ENCODE measurements around the gene FAM135A.

DNA sequence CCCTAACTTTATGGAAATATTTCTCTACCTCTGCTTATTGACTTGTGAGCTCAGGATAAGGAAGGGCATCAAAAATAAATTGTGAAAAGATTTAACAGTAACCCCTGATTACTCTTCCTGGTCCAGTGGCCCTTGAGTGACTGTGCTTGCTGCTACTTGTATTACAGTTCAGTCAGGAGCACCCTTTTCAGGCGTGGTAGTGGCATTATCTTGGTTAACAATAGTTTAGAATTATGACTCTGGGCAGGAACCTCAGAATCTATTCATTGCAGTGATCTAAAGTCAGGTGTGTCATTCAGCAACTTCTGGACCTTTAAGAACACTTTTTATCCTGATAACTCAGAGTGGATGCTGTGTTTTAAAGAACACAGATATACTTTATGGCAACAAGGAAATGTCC, 43.4 kb downstream of the FAM135A start:
- no peak for TF ChIP-seq FOXP2 (optimal IDR thresholded peaks at IDR 0.05; ENCODE audit: control extremely low read depth, extremely low read length, insufficient read depth)
- no peak for TF ChIP-seq EZH2 (IDR thresholded peaks at IDR 0.05)
- TF ChIP-seq POLR2AphosphoS5 (IDR thresholded peaks at IDR 0.05; ENCODE audit: borderline replicate concordance, low read depth, low read length) = no peak

Measured in SK-N-MC (cell line).